ENCODE measurements around the gene PPP2R3C.
A peak's percentile ranks its signal among the peaks of the same experiment; 100 is the strongest.

GRCh38 chr14:35047976-35048513, 73.7 kb downstream of the PPP2R3C start:
- TF ChIP-seq GABPA (IDR thresholded peaks at IDR 0.05 in 1 of 2, conservative IDR thresholded peaks at IDR 0.05 in 1 of 2) (no peak), CTCF (IDR thresholded peaks at IDR 0.05; ENCODE audit: low read depth, low read length, missing input control) (no peak), REST (IDR thresholded peaks at IDR 0.05) (no peak), RAD21 (IDR thresholded peaks at IDR 0.05) (no peak), ZBTB33 (IDR thresholded peaks at IDR 0.05) (no peak), YY1 (IDR thresholded peaks at IDR 0.05) (no peak), EGR1 (IDR thresholded peaks at IDR 0.05; ENCODE audit: low read depth in 2 of 2) (no peak), JUND (IDR thresholded peaks at IDR 0.05) (no peak), MAX (IDR thresholded peaks at IDR 0.05) (no peak), TAF1 (conservative IDR thresholded peaks at IDR 0.05) (no peak), SP1 (IDR thresholded peaks at IDR 0.05) (no peak), HNF4A (conservative IDR thresholded peaks at IDR 0.05) (peak in 1 of 2 donors; percentile 6), FOXA1 (IDR thresholded peaks at IDR 0.05) (no peak)
